Heart left ventricle (tissue), 16 donors: ENCODE results near the gene IQSEC1. TPM values are rescaled to one million over a fixed set of nuclear protein-coding genes. Genes with fewer than 3 reads are reported as not detected.

Experiments
- ATAC-seq, 4 donors: fragments of 200-7000 bp; cut with Tn5 transposase; one replicate each; pipeline ENCODE4 v1.9.1; 2020 to 2022; ENCODE audit warnings: moderate library complexity in 4 of 4, mild to moderate bottlenecking in 3 of 4, moderate number of reproducible peaks in 1 of 4
- DNase-seq, 5 donors: peaks; one replicate each; pipeline ENCODE4 v3.0.0-alpha.2; 2020
- H3K27ac ChIP-seq, 12 donors: fragments of 200-600 bp; sonication (generic) in 4 of 12; one replicate each; pipeline versions ENCODE4 v1.5.0 to v1.8.0; 2016 to 2022; ENCODE audit warnings: mild to moderate bottlenecking in 2 of 12
- H3K27me3 ChIP-seq, 9 donors: fragments of 200-600 bp; sonication (generic) in 2 of 9; one replicate each; pipeline versions ENCODE4 v1.5.1 to v1.8.0; 2016 to 2022; ENCODE audit warnings: mild to moderate bottlenecking in 3 of 9
- H3K36me3 ChIP-seq, 9 donors: fragments of 200-600 bp; sonication (generic) in 2 of 9; one replicate each; pipeline versions ENCODE4 v1.5.0 to v1.8.0; 2018 to 2022; ENCODE audit warnings: mild to moderate bottlenecking in 2 of 9
- H3K4me1 ChIP-seq, 12 donors: fragments of 200-600 bp; sonication (generic) in 4 of 12; one replicate each; pipeline versions ENCODE4 v1.5.0 to v1.8.0; 2016 to 2022; ENCODE audit warnings: mild to moderate bottlenecking in 3 of 12
- H3K4me3 ChIP-seq, 12 donors: fragments of 200-600 bp; sonication (generic) in 4 of 12; one replicate each; pipeline versions ENCODE4 v1.5.0 to v1.8.0; 2017 to 2022; ENCODE audit warnings: mild to moderate bottlenecking in 9 of 12, moderate library complexity in 4 of 12
- H3K9me3 ChIP-seq, 12 donors: fragments of 200-600 bp; sonication (generic) in 4 of 12; one replicate each; pipeline versions ENCODE4 v1.5.0 to v1.8.0; 2016 to 2022; ENCODE audit warnings: mild to moderate bottlenecking in 1 of 12
- CTCF ChIP-seq, 12 donors: fragments of 200-600 bp; sonication (generic) in 4 of 12; IDR thresholded peaks; one replicate each; pipeline versions ENCODE4 v1.5.0 to v1.8.0; 2018 to 2022; ENCODE audit warnings: antibody characterized with exemption in 12 of 12, mild to moderate bottlenecking in 5 of 12
- POLR2A ChIP-seq, 2 donors: fragments of 450-650 bp; IDR thresholded peaks; one replicate each; pipeline ENCODE4 v1.6.1; 2017; ENCODE audit warnings: antibody characterized with exemption in 2 of 2, mild to moderate bottlenecking in 2 of 2, moderate library complexity in 2 of 2
- WGBS, 4 donors: extraction: QIAGEN DNeasy Blood & Tissue Kit in 2 of 4; methylation state at CpG; one replicate each; pipeline versions ENCODE4 v1.1.5 to v1.1.7; 2013 to 2018; 5-methylcytosine and 5-hydroxymethylcytosine counted together
- intact Hi-C, 10 donors: fragments of 100-400 bp; cut with DNase I; formaldehyde crosslinking; loops; one replicate each; pipeline versions ENCODE4 v1.11.1 to v1.14.2; 2022
- polyA plus RNA-seq, 2 donors: library from polyadenylated mRNA; stranded (reverse); fragments of 200-250 nt; gene quantifications; one replicate each; pipeline ENCODE4 v1.2.3, GENCODE V29; 2013
- total RNA-seq, 9 donors: library from RNA; depleted of rRNA in 2 of 9; stranded (reverse); fragments of >200 nt in 2 of 9; fragmentation: NEBNext Ultra II Directional in 3 of 9; extraction: Animal tissue kit (Norgen Biotek cat#: 25700) in 3 of 9; gene quantifications; one replicate each; pipeline versions ENCODE4 v1.1.0 to v1.2.4, GENCODE V29; 2016 to 2023
- donor health status: ischemic (EF 13 %, LVEDD 7.1; RV severe dilation, severe dysfunction).
- donor health status: healthy with polysubstance abuse.
- donor health status: DM: no; HTN: yes; CAD: no.
- donor health status: DM: no; HTN: no; CAD: no.
- donor health status: ischemic (EF 25% LVEDD 6.9; RV normal size, moderate dysfunction).
- donor health status: ischemic (EF 25% LVEDD 5.7; RV mildly dilated, moderate dysfunction).
- donor health status: healthy.
- donor health status: DM: yes; HTN: yes; CAD: no.
- donor health status: ischemic (EF 35%, LVEDD 5.7; RV mildly dilated, moderate dysfunction).
- donor health status: nonischemic (EF 11% LVEDD 7.7; RV severe dilation, severe dysfunction).
- donor health status: DM: yes; HTN: yes; CAD: no.
- donor health status: PGD.
- donor health status: ischemic (EF 29% LVEDD 5.4; RV normal size, mild dysfunction).
- donor health status: nonischemic (EF 23%, LVEDD 6.1; RV moderate dilation, normal function).

The IQSEC1 gene
- total and polyA plus RNA-seq, 11 donors: 28.8 to 79.1 (median 62.2) TPM

GRCh38 chr3:12999147-13000140 lies 73.8 kb downstream of the IQSEC1 start:
- WGBS, 4 donors: 51 to 68% (median 62%) methylated on average over 14 of the region's 14 CpGs
- Histone ChIP-seq H3K36me3 (peaks cover 0 to 16% (median 0%) of the 10 kb centered on the region in 9 donors), H3K9me3 (peaks cover 0 to 3% (median 0%) of the 10 kb centered on the region in 12 donors), H3K4me1 (peaks cover 0 to 84% (median 11%) of the 10 kb centered on the region in 12 donors), H3K27me3 (no peaks in the 10 kb centered on the region), H3K27ac (peak overlapping the region; percentile 53 to 87 (median 66)), H3K4me3 (no peak overlapping the region)
- ATAC-seq (peak; percentile 59 to 82 (median 70)), DNase-seq (peak; percentile 88 to 93 (median 90))
- TF ChIP-seq POLR2A (IDR thresholded peaks at IDR 0.05): no peak
- TF ChIP-seq CTCF (IDR thresholded peaks at IDR 0.05): no peak
- intact Hi-C loops: loop anchor here in 1 of 10 donors (5.0 to 10.0 kb wide), 2 partner anchors 107 to 455 kb away; no protein-coding TSS in a partner anchor

GRCh38 chr3:12998648-12999047 lies 74.6 kb downstream of the IQSEC1 start:
- ATAC-seq (no peak), DNase-seq (no peak)
- peaks cover 0 to 76% (median 11%) of the 10 kb centered on the region in 12 donors for H3K4me1 ChIP-seq
- peaks cover 0 to 16% (median 0%) of the 10 kb centered on the region in 9 donors for H3K36me3 ChIP-seq
- intact Hi-C loops: loop anchor here in 1 of 10 donors (5.0 to 10.0 kb wide), 2 partner anchors 106 to 456 kb away; no protein-coding TSS in a partner anchor
- TF ChIP-seq POLR2A (IDR thresholded peaks at IDR 0.05) (no peak), CTCF (IDR thresholded peaks at IDR 0.05) (no peak)
- WGBS, 4 donors: 82 to 87% (median 83%) methylated on average over 4 of the region's 4 CpGs
- H3K27me3 ChIP-seq: no peaks in the 10 kb centered on the region
- peaks cover 0 to 3% (median 0%) of the 10 kb centered on the region in 12 donors for H3K9me3 ChIP-seq
- H3K27ac ChIP-seq: peak overlapping the region; percentile 53 to 87 (median 61)
- no peak overlapping the region for H3K4me3 ChIP-seq

- intact Hi-C loops: loop anchor here in 1 of 10 donors (5.0 to 10.0 kb wide), 2 partner anchors 105 to 457 kb away; no protein-coding TSS in a partner anchor
- H3K4me1 ChIP-seq: peaks cover 0 to 76% (median 18%) of the 10 kb centered on the region in 12 donors
Observed at GRCh38 chr3:12997387-12997786, 75.8 kb downstream of the IQSEC1 start.

More at GRCh38 chr3:12997387-12997786, 75.8 kb downstream of the IQSEC1 start:
- Histone ChIP-seq H3K9me3 (peaks cover 0 to 3% (median 0%) of the 10 kb centered on the region in 12 donors), H3K27me3 (no peaks in the 10 kb centered on the region), H3K36me3 (peaks cover 0 to 16% (median 0%) of the 10 kb centered on the region in 9 donors), H3K4me3 (no peak overlapping the region), H3K27ac (no peak overlapping the region)
- DNase-seq: no peak
- TF ChIP-seq POLR2A (IDR thresholded peaks at IDR 0.05) (no peak), CTCF (IDR thresholded peaks at IDR 0.05) (no peak)
- ATAC-seq: no peak
